Mesendoderm (in vitro differentiated cells): ENCODE measurements around the gene HDAC4.

ENCODE experiments used
- DNase-seq: peaks from one replicate; pipeline ENCODE4 v3.0.0; 2013
- H2AK5ac ChIP-seq: 2 replicates; pipeline ENCODE4 v1.6.1; 2013; ENCODE audit warnings: low read length, inconsistent platforms
- H2BK120ac ChIP-seq: 2 replicates; pipeline ENCODE4 v1.6.1; 2013; ENCODE audit warnings: low read depth, mild to moderate bottlenecking, low read length, moderate library complexity, mixed read lengths
- H2BK15ac ChIP-seq: replicated peaks from 2 replicates; pipeline ENCODE4 v1.6.1; 2013; ENCODE audit warnings: low read depth, mild to moderate bottlenecking, moderate library complexity
- H2BK5ac ChIP-seq: 2 replicates; pipeline ENCODE4 v1.6.1; 2013; ENCODE audit warnings: low read length, inconsistent platforms
- H3K18ac ChIP-seq: 2 replicates; pipeline ENCODE4 v1.6.1; 2013; ENCODE audit warnings: mild to moderate bottlenecking, low read length, mixed read lengths
- H3K23ac ChIP-seq: one replicate; pipeline ENCODE4 v1.6.1; 2013; ENCODE audit warnings: low read length
- H3K27ac ChIP-seq: 2 replicates; pipeline ENCODE4 v1.5.1; 2013; ENCODE audit warnings: low read depth, mild to moderate bottlenecking, inconsistent platforms, low read length, moderate library complexity
- H3K27me3 ChIP-seq: 2 replicates; pipeline ENCODE4 v1.6.1; 2013; ENCODE audit warnings: low read length, control low read depth, mild to moderate bottlenecking, inconsistent platforms; ENCODE audit not compliant: insufficient read depth, poor library complexity
- H3K36me3 ChIP-seq: 2 replicates; pipeline ENCODE4 v1.6.1; 2013; ENCODE audit warnings: low read length, inconsistent platforms; ENCODE audit not compliant: control insufficient read depth, insufficient read depth
- H3K4ac ChIP-seq: one replicate; pipeline ENCODE4 v1.6.1; 2013; ENCODE audit warnings: low read depth, mild to moderate bottlenecking, low read length, moderate library complexity
- H3K4me1 ChIP-seq: 2 replicates; pipeline ENCODE4 v1.6.1; 2013; ENCODE audit warnings: low read depth, low read length, inconsistent platforms; ENCODE audit not compliant: control insufficient read depth
- H3K4me2 ChIP-seq: 2 replicates; pipeline ENCODE4 v1.6.1; 2013; ENCODE audit warnings: low read length
- H3K4me3 ChIP-seq: 2 replicates; pipeline ENCODE4 v1.5.1; 2013; ENCODE audit warnings: mild to moderate bottlenecking, low read length
- H3K56ac ChIP-seq: one replicate; pipeline ENCODE4 v1.6.1; 2013; ENCODE audit warnings: low read length
- H3K79me1 ChIP-seq: 2 replicates; pipeline ENCODE4 v1.6.1; 2013; ENCODE audit warnings: low read length, inconsistent platforms
- H3K79me2 ChIP-seq: 2 replicates; pipeline ENCODE4 v1.6.1; 2013; ENCODE audit warnings: mild to moderate bottlenecking, low read length; ENCODE audit not compliant: control insufficient read depth, insufficient read depth
- H3K9ac ChIP-seq: 2 replicates; pipeline ENCODE4 v1.6.1; 2013; ENCODE audit warnings: low read length, inconsistent platforms
- H4K5ac ChIP-seq: one replicate; pipeline ENCODE4 v1.6.1; 2013; ENCODE audit warnings: low read length
- H4K8ac ChIP-seq: one replicate; pipeline ENCODE4 v1.6.1; 2013; ENCODE audit warnings: low read depth, mild to moderate bottlenecking, control low read depth, low read length, moderate library complexity
- WGBS: extraction: QIAGEN DNeasy Blood & Tissue Kit; methylation state at CpG from one replicate; pipeline ENCODE4 v1.1.7; 2013; ENCODE audit warnings: low lambda C conversion rate, missing lambda C conversion rate; ENCODE audit not compliant: insufficient coverage; ENCODE audit errors: extremely low coverage; 5-methylcytosine and 5-hydroxymethylcytosine counted together

HDAC4 gene

DNA sequence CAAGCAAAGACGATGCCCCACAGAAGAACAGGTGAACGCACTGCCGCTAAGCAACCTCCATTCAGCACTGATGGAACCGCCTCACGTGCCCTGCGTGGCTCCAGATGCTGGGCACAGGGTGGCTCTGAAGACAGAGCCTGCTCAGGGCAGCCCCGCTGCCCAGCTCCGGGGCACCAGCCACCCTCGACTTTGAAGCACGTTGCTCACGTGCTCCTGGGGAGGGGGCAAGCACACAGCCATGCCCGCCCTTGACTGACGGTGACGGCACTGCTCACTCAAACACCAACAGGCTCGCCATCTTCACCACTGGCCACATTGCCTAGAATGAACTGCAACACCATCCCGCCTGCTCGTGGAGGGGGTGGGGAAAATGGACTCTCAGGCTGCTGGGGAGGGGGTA lies 251.3 kb downstream of the HDAC4 start:
- WGBS, result no CpG with 5 or more reads among the region's 17 CpGs

DNA sequence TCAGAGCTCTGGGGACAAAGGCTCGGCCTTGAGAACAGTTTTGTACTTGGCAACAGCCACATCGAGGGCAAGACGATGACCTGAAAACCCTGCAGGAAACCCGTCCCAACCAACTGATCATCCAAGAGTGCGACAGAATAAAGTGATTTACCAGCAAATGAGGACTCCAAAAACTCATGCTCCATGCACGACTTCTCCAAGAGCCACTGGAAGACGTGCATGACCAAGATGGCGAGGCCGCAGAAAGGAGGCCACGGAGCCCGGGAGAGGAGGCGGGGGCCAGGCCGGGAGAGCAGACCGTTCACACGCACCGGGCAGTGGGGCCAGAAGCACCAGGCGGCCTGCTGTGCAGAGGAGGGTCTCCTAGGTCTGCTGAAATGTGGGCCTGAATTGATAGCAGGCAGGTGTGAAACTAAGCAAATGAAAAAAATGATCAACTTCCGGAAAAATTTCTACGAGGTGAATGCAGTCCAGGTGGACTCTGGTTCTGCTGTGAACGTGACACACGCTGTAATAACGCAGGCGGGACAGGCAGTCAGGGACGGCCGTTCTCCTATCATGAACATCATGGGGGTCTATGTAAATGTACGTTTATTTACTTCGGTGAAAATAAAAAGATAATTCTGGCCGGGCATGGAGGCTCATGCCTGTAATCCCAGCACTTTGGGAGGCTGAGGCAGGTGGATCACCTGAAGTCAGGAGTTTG lies 252.2 kb downstream of the HDAC4 start:
- Histone ChIP-seq H2BK15ac (no peak overlapping the region), H3K4me3 (no peak overlapping the region), H3K79me1 (no peaks in the 10 kb centered on the region), H3K9ac (no peak overlapping the region), H3K27me3 (no peaks in the 10 kb centered on the region), H3K23ac (no peak overlapping the region), H3K79me2 (no peaks in the 10 kb centered on the region), H3K56ac (no peak overlapping the region), H2BK120ac (no peak overlapping the region), H4K5ac (no peak overlapping the region), H2AK5ac (no peak overlapping the region), H3K4me1 (no peaks in the 10 kb centered on the region), H3K27ac (no peak overlapping the region), H2BK5ac (no peak overlapping the region), H3K36me3 (no peaks in the 10 kb centered on the region), H3K18ac (no peak overlapping the region), H3K4me2 (no peak overlapping the region), H4K8ac (no peak overlapping the region), H3K4ac (no peak overlapping the region)
- DNase-seq, result no peak
- no CpG with 5 or more reads among the region's 28 CpGs for WGBS

More for the DNA sequence above, 251.3 kb downstream of the HDAC4 start:
- H3K27me3 ChIP-seq, result no peaks in the 10 kb centered on the region
- no peak overlapping the region for H2BK15ac ChIP-seq
- H4K5ac ChIP-seq, result no peak overlapping the region
- H3K27ac ChIP-seq, result no peak overlapping the region
- H3K36me3 ChIP-seq, result no peaks in the 10 kb centered on the region
- H2BK120ac ChIP-seq, result no peak overlapping the region
- no peaks in the 10 kb centered on the region for H3K79me1 ChIP-seq
- H3K23ac ChIP-seq, result no peak overlapping the region
- no peak overlapping the region for H3K56ac ChIP-seq
- no peak overlapping the region for H3K9ac ChIP-seq
- no peak overlapping the region for H2BK5ac ChIP-seq
- no peak overlapping the region for H3K4ac ChIP-seq
- no peak overlapping the region for H2AK5ac ChIP-seq
- H4K8ac ChIP-seq, result no peak overlapping the region
- DNase-seq, result no peak
- H3K79me2 ChIP-seq, result no peaks in the 10 kb centered on the region
- H3K18ac ChIP-seq, result no peak overlapping the region
- no peaks in the 10 kb centered on the region for H3K4me1 ChIP-seq
- no peak overlapping the region for H3K4me3 ChIP-seq
- H3K4me2 ChIP-seq, result no peak overlapping the region

DNA sequence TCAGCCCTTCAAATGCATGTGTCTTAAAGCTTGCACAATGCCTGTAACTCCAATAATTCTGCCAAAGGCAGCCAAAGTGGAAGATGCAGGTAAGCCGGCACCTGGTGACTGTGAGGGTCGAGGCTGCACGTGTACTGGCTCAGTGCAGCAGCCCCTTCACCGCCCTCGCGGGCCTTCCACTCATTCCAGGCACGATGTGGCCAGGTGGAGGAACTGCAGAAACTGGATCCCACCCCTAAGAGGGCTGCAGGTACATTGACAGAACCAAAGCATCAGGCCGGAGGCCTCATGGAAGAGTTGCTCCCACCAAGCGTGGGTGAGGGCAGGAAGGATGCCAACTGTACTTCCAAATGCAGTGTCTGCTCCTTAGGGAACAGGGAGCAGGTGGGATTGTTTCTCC lies 253.4 kb downstream of the HDAC4 start:
- Histone ChIP-seq H3K18ac (no peak overlapping the region), H2AK5ac (no peak overlapping the region), H3K27me3 (no peaks in the 10 kb centered on the region), H2BK15ac (no peak overlapping the region), H3K56ac (no peak overlapping the region), H3K4me2 (no peak overlapping the region), H4K8ac (no peak overlapping the region), H3K79me2 (no peaks in the 10 kb centered on the region), H2BK5ac (no peak overlapping the region), H3K27ac (no peak overlapping the region), H4K5ac (no peak overlapping the region), H2BK120ac (no peak overlapping the region), H3K4me1 (no peaks in the 10 kb centered on the region), H3K4me3 (no peak overlapping the region), H3K9ac (no peak overlapping the region), H3K79me1 (no peaks in the 10 kb centered on the region), H3K4ac (no peak overlapping the region), H3K23ac (no peak overlapping the region), H3K36me3 (no peaks in the 10 kb centered on the region)
- DNase-seq, result no peak
- no CpG with 5 or more reads among the region's 9 CpGs for WGBS

DNA sequence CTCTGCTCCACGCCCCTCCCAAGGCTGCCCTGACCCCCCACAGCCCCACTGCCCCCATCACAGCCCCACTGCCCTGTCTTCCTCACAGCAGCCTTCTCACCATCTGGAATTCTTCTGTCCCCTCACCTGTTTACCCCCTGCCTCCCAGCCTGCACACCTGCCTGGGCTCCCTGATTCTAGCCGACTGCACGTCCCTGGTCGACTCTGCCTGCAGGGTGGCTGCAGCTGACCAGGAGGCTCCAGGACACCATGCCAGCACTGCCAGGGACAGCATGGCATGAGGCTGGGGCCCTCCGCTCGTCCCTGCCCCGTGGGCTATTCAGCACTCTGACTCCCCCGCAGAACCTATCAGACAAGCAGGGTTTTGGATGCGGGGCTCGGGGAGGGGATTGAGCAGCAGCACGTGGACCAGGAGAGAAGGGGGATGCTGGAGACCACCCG lies 254.1 kb downstream of the HDAC4 start:
- H3K27ac ChIP-seq, result no peak overlapping the region
- H3K23ac ChIP-seq, result no peak overlapping the region
- no peaks in the 10 kb centered on the region for H3K4me1 ChIP-seq
- no peak overlapping the region for H3K4me3 ChIP-seq
- H2BK5ac ChIP-seq, result no peak overlapping the region
- no peak overlapping the region for H4K5ac ChIP-seq
- no CpG with 5 or more reads among the region's 12 CpGs for WGBS
- H3K79me2 ChIP-seq, result no peaks in the 10 kb centered on the region
- H3K4me2 ChIP-seq, result no peak overlapping the region
- no peaks in the 10 kb centered on the region for H3K27me3 ChIP-seq
- no peak overlapping the region for H2AK5ac ChIP-seq
- no peak overlapping the region for H4K8ac ChIP-seq
- no peak overlapping the region for H3K4ac ChIP-seq
- no peak overlapping the region for H3K18ac ChIP-seq
- no peaks in the 10 kb centered on the region for H3K79me1 ChIP-seq
- H2BK15ac ChIP-seq, result no peak overlapping the region
- H3K56ac ChIP-seq, result no peak overlapping the region
- no peak overlapping the region for H2BK120ac ChIP-seq
- no peak overlapping the region for H3K9ac ChIP-seq
- H3K36me3 ChIP-seq, result no peaks in the 10 kb centered on the region
- no peak for DNase-seq

DNA sequence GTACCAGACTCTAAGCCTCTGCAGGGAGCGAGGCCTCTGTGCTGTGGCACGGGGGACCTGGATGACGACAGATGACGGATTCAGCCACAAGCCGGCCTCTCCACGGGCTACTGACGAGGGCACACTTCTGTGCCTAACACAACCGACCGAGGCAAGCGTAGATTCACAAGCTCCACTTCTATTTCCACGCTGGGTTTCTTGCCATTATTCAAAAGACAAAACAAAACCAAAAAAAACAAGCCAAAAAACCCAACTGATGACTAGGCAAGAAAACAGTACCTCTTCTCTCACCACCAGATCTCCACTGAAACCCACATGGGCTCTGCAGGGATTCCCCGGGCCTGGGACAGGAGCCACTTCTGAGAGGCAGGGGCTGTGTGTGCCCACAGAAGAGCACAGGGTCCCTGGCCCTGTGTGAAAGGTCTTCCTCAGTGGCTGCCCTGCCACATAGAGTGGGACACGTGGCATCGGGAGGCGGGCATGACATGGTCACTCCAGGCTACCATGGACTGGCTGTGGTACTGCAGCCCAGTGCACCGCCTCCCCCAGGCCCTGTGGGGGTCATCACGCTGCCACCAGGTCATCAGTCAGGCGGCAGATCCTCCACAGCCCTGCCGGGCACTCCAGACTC lies 254.7 kb downstream of the HDAC4 start:
- Histone ChIP-seq H2BK120ac (no peak overlapping the region), H2BK15ac (no peak overlapping the region), H3K23ac (no peak overlapping the region), H3K27me3 (no peaks in the 10 kb centered on the region), H3K79me1 (no peaks in the 10 kb centered on the region), H3K4me1 (no peaks in the 10 kb centered on the region), H3K4me2 (no peak overlapping the region), H3K79me2 (no peaks in the 10 kb centered on the region), H3K4ac (no peak overlapping the region), H4K5ac (no peak overlapping the region), H4K8ac (no peak overlapping the region), H3K36me3 (no peaks in the 10 kb centered on the region), H2BK5ac (no peak overlapping the region), H3K18ac (no peak overlapping the region), H3K9ac (no peak overlapping the region), H2AK5ac (no peak overlapping the region), H3K56ac (no peak overlapping the region), H3K27ac (no peak overlapping the region), H3K4me3 (no peak overlapping the region)
- no peak for DNase-seq
- no CpG with 5 or more reads among the region's 19 CpGs for WGBS
